Endothelial cell of umbilical vein (primary cell): ENCODE results near the gene CFL1. TPM values are rescaled to one million over a fixed set of nuclear protein-coding genes. Genes with fewer than 3 reads are reported as not detected.

Experiments
- BruUV-seq: library from RNA; stranded (reverse); fragments of 400-500 nt; replicated peaks from 2 replicates; lab custom pipeline; 2021; lab: Mats Ljungman, UMichigan
- CTCF ChIA-PET: fragments of 300-600, 350-600 bp; sonication (Branson Sonifier 250); formaldehyde crosslinking; loops from one replicate; lab custom pipeline; 2021; ENCODE audit warnings: antibody characterized with exemption, inconsistent platforms; lab: Charles Lee
- POLR2A ChIA-PET: fragments of 300-600, 350-600 bp; sonication (Branson Sonifier 250); formaldehyde crosslinking; loops from one replicate; lab custom pipeline; 2021; ENCODE audit warnings: antibody characterized with exemption, inconsistent platforms; lab: Charles Lee
- DNase-seq: peaks from one replicate; pipeline ENCODE4 v3.0.0-alpha.2; 2011; ENCODE audit warnings: low read depth, low spot score
- FAIRE-seq: peaks from 2 replicates; lab custom pipeline; 2011; peaks lifted over from hg19 to GRCh38; lab: Jason Lieb, UNC
- H2AFZ ChIP-seq: 2 replicates; pipeline ENCODE4 v1.6.0; 2012; ENCODE audit warnings: low read depth, low read length, control low read depth, inconsistent platforms
- H3K27ac ChIP-seq: 2 replicates; pipeline ENCODE4 v1.5.1; 2011; ENCODE audit warnings: low read depth, mild to moderate bottlenecking, control low read depth, low read length, moderate library complexity; ENCODE audit not compliant: insufficient read depth
- H3K27me3 ChIP-seq, 2 experiments: 2 replicates each; pipeline versions ENCODE4 v1.6.0 to v1.6.1; 2011; ENCODE audit warnings: low read length in 2 of 2, mixed read lengths in 1 of 2; ENCODE audit not compliant: control insufficient read depth in 2 of 2, insufficient read depth in 2 of 2
- H3K36me3 ChIP-seq, 2 experiments: 2 replicates in 1 of 2; 3 replicates in 1 of 2; pipeline ENCODE4 v1.5.1; 2011; ENCODE audit warnings: low read length in 2 of 2, mild to moderate bottlenecking in 1 of 2, moderate library complexity in 1 of 2; ENCODE audit not compliant: control insufficient read depth in 2 of 2, insufficient read depth in 2 of 2; ENCODE audit errors: extremely low read depth in 1 of 2
- H3K4me1 ChIP-seq: 3 replicates; pipeline ENCODE4 v1.5.1; 2011; ENCODE audit warnings: mild to moderate bottlenecking, low read length; ENCODE audit not compliant: control insufficient read depth, insufficient read depth; ENCODE audit errors: extremely low read depth
- H3K4me2 ChIP-seq: 2 replicates; pipeline ENCODE4 v1.6.1; 2011; ENCODE audit warnings: low read length, control low read depth, mixed read lengths; ENCODE audit not compliant: insufficient read depth
- H3K4me3 ChIP-seq, 3 experiments: fragments of 200-600 bp in 1 of 3; sonication (generic), shearing (Covaris generic) in 1 of 3; replicated peaks in 1 of 3; 2 replicates each; pipeline ENCODE4 v1.5.1; 2011 to 2016; ENCODE audit warnings: control low read depth in 3 of 3, low read length in 3 of 3, mild to moderate bottlenecking in 2 of 3, inconsistent platforms in 1 of 3, low read depth in 1 of 3, moderate library complexity in 1 of 3; ENCODE audit not compliant: insufficient read depth in 1 of 3
- H3K79me2 ChIP-seq: 2 replicates; pipeline ENCODE4 v1.6.0; 2012; ENCODE audit warnings: low read length, inconsistent platforms; ENCODE audit not compliant: control insufficient read depth, insufficient read depth
- H3K9ac ChIP-seq: replicated peaks from 2 replicates; pipeline ENCODE3; 2011; ENCODE audit warnings: low read length, control low read depth; ENCODE audit not compliant: insufficient read depth; ENCODE audit errors: extremely low read depth
- H3K9me1 ChIP-seq: replicated peaks from 3 replicates; pipeline ENCODE4 v1.6.0; 2011; ENCODE audit warnings: mild to moderate bottlenecking, low read length; ENCODE audit not compliant: control insufficient read depth, insufficient read depth; ENCODE audit errors: extremely low read depth
- H3K9me3 ChIP-seq: replicated peaks from 2 replicates; pipeline ENCODE4 v1.5.1; 2012; ENCODE audit warnings: low read length, inconsistent platforms; ENCODE audit not compliant: control insufficient read depth, insufficient read depth
- H4K20me1 ChIP-seq: replicated peaks from 2 replicates; pipeline ENCODE3; 2011; ENCODE audit warnings: mild to moderate bottlenecking, low read length; ENCODE audit not compliant: control insufficient read depth, insufficient read depth; ENCODE audit errors: extremely low read depth
- FOS ChIP-seq: IDR thresholded peaks from 2 replicates; pipeline ENCODE4 v1.6.1; 2011; ENCODE audit warnings: mild to moderate bottlenecking, low read length, moderate library complexity, borderline replicate concordance; ENCODE audit not compliant: insufficient read depth
- JUN ChIP-seq: IDR thresholded peaks from 2 replicates; pipeline ENCODE4 v1.6.1; 2011; ENCODE audit warnings: borderline replicate concordance, low read depth; ENCODE audit not compliant: insufficient read length, insufficient read depth
- POLR2A ChIP-seq: IDR thresholded peaks from 2 replicates; pipeline ENCODE4 v1.6.1; 2012; ENCODE audit warnings: low read depth, mild to moderate bottlenecking, control low read depth, low read length
- POLR2AphosphoS5 ChIP-seq: IDR thresholded peaks from 2 replicates; pipeline ENCODE4 v1.6.1; 2012; ENCODE audit warnings: low read depth, mild to moderate bottlenecking, control low read depth, low read length, moderate library complexity; ENCODE audit not compliant: insufficient read depth
- dilution Hi-C: fragments of 300-500 bp; cut with MboI; formaldehyde crosslinking; loops from one replicate; pipeline ENCODE4 v1.15.0; 2019; ENCODE audit warnings: low sequenced_read_pairs; ENCODE audit not compliant: extremely low pct_ligation_motif_present
- intact Hi-C: fragments of 100-400 bp; cut with micrococcal nuclease; formaldehyde crosslinking; loops from one replicate; pipeline ENCODE4 v1.10.0; 2022
- polyA plus RNA-seq, 4 experiments: library from polyadenylated mRNA; depleted of rRNA in 3 of 4; stranded (reverse) in 3 of 4; unstranded in 1 of 4; fragments of >200 nt; gene quantifications; 2 replicates each; pipeline versions ENCODE4 v1.2.1 to v1.2.3, GENCODE V29; 2011 to 2012; ENCODE audit warnings: missing spikeins in 1 of 4
- total RNA-seq: library from RNA; stranded (reverse); gene quantifications from 2 replicates; pipeline ENCODE4 v1.2.3, GENCODE V29; 2021

Gene CFL1
- total and polyA plus RNA-seq, 2 donors (not counting 3 experiments of a cell fraction or from before 2014, with no cell fraction given), result 1,844 to 2,403 TPM

DNA sequence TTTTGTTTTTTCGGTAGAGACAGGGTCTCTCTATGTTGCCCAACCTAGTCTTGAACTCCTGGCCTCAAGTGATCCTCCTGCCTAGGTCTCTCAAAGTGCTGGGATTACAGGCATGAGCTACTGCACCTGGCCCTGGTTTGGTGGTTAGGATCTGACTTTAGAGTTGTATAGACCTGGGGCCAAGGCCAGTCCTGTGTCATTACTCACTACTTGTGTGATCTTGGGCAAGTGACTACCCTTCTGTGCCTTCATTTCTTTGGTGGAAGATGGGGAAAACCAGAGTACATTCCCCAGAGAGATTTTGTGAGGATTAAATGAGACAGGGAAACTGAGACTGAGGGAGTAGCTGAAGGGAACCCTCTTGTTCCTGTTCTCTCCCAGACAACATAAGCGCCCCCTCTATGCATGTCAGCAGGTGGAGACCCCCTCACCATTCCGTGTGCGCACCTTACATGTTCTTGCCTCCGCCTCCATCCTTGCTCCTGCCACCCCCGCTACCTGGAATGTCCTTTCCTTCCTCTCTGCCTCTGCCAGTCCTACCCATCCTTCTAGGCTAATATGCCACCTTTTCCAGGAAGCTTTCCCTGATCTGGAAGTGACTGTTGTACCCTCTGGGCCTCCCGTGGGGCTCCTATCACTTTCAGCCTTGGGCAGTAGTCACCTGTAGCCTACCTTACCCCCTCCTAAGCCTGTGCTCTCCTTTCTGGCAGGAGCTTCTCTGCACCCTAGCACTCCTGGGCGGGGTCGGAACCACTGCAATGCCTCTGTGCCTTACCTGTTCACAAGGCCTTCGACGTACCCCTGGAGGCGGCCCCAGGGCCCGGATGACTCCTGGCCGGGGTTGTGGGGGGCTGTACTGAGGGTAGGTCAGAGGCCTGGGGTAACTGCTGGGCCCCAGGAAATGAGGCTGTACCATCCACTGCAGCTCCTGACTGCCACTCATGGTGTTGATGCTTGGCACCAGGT lies 38.3 kb upstream of the CFL1 start:
- Histone ChIP-seq H3K9ac (no peak overlapping the region), H2AFZ (no peak overlapping the region), H3K4me3 (no peak overlapping the region), H3K36me3 (peaks cover 5 to 8% of the 10 kb centered on the region in 2 experiments), H3K9me3 (no peaks in the 10 kb centered on the region), H3K27ac (peak overlapping the region; percentile 27), H3K27me3 (no peaks in the 10 kb centered on the region), H3K79me2 (peaks cover 81% of the 10 kb centered on the region), H3K4me2 (peak overlapping the region; percentile 37), H3K9me1 (no peaks in the 10 kb centered on the region), H3K4me1 (peaks cover 60% of the 10 kb centered on the region), H4K20me1 (no peaks in the 10 kb centered on the region)
- DNase-seq (no peak), FAIRE-seq (no peak)
- TF ChIP-seq POLR2A (peak; percentile 3), JUN (no peak)
- intact Hi-C loops (no loop called here), dilution Hi-C loops (no loop called here)
- ChIA-PET CTCF (interaction anchor here (0.8 to 6.2 kb wide), 2 partner anchors 6 to 20 kb away, joined by 3 to 69 read pairs; partner anchors contain the start of genes CCDC85B and FIBP), POLR2A (interaction anchor here (0.7 to 1.3 kb wide), 2 partner anchors 19 to 76 kb away, joined by 4 read pairs; no protein-coding TSS in a partner anchor)
- no TSS peak for BruUV-seq

DNA sequence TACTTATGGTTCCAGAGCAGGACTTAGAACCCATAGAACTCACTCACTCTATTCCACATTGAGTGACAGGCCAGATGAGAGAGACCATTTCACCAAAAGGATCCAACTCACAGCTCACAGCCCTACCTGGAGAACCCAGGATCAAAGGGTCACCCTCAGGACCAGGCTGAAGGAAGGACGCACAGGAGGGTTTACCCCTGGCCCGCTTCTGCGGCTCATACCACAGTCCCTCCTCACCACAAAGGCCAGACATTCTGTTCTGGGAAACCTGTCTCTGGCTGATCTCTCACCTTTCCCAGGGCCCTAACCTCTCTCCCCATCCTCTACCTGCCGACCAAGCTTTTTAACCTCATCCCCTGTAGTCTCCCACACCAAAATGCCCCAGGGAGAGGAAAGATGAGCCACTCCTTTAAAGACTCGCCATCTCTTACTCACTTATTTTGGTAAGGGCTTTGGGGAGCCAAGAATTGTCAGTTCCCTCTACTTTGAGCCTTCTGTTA lies 37.6 kb upstream of the CFL1 start:
- H3K4me1 ChIP-seq, result peaks cover 60% of the 10 kb centered on the region
- CTCF ChIA-PET, result interaction anchor here (3.1 kb wide), 1 partner anchor 11 kb away, joined by 21 read pairs; no protein-coding TSS in a partner anchor
- H3K9me1 ChIP-seq, result no peaks in the 10 kb centered on the region
- H2AFZ ChIP-seq, result no peak overlapping the region
- no TSS peak for BruUV-seq
- intact Hi-C loops, result no loop called here
- FAIRE-seq (no peak), DNase-seq (no peak)
- dilution Hi-C loops, result no loop called here
- peaks cover 5 to 8% of the 10 kb centered on the region in 2 experiments for H3K36me3 ChIP-seq
- no peaks in the 10 kb centered on the region for H4K20me1 ChIP-seq
- TF ChIP-seq FOS (no peak), POLR2AphosphoS5 (peak; percentile 29)
- H3K9ac ChIP-seq, result no peak overlapping the region
- peak overlapping the region; percentile 27 for H3K27ac ChIP-seq
- H3K4me3 ChIP-seq, result no peak overlapping the region
- POLR2A ChIA-PET, result interaction anchor here (0.7 to 1.3 kb wide), 2 partner anchors 20 to 77 kb away, joined by 4 read pairs; no protein-coding TSS in a partner anchor
- no peaks in the 10 kb centered on the region for H3K27me3 ChIP-seq
- peak overlapping the region; percentile 33 for H3K4me2 ChIP-seq
- peaks cover 89% of the 10 kb centered on the region for H3K79me2 ChIP-seq
- H3K9me3 ChIP-seq, result no peaks in the 10 kb centered on the region
